8988T (cell line): ENCODE measurements around the gene SMCP.

Source experiments
- DNase-seq: peaks from one replicate; pipeline ENCODE4 v3.0.0; 2011

SMCP gene

DNA sequence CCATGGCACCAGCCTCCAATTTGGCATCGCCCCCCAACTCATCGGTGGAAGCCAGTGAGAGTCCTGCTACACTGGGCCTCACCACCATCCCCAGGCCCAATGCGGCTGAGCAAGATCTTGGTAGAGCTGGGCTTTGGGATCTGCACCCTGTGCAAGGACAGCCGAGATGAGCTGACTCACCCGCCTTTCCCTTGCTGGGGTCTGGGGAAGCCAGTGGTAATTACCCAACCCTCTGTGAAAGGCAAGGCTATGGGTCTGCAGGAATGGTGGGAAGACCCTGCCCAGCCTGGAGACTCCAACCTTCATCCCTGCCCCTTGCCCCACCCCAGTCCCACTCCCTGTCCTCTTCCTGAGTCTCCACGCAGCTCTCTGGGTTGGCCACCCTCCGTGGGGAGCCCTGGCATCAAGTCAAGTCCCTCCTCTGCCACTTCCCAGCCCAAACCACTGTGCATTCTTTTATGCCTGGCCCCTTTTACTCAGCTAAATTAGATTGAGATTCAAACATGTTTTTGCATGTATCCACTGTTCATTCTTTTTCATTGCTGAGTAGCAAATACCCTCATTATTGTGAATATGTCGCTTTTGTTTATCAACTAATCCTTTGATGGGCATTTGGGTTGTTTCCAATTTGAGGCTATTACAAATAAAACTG, 8.8 kb downstream of the SMCP start:
- DNase-seq: no peak

DNA sequence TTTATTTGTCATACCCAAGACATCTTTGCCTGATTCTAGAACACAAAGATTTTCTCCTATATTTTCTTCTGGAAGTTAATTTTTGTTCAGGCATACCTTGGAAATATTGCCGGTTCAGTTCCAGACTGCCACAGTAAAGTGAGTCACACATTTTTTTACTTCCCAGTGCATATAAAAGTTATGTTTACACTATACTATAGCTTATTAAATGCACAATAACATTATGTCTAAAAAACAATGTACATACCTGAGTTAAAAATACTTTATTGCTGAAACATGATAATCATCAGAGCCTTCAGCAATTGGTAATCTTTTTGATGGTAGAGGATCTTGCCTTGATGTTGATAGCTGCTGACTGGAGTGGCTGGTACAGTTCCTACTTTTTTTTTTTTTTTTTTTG, 10.0 kb downstream of the SMCP start:
- DNase-seq: no peak

DNA sequence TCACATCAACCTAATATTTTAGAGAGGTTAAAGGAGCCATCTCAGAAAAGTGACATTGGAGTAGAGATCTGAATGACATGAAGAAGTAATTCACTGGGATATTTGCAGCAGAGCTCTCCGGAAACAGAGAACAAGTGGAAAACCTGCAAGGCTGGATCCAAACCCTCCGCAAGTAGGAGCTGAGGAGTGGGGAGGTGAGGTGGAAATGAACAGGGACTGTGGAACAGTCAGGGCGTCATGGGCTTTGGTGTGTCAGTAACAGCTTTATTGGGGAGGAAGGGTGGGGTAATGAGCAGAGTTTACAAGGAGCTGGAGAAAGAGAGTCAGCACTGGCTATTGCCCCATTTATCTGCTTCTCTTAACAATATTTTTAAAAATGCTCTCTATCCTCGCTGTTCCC, 20.9 kb downstream of the SMCP start:
- no peak for DNase-seq

DNA sequence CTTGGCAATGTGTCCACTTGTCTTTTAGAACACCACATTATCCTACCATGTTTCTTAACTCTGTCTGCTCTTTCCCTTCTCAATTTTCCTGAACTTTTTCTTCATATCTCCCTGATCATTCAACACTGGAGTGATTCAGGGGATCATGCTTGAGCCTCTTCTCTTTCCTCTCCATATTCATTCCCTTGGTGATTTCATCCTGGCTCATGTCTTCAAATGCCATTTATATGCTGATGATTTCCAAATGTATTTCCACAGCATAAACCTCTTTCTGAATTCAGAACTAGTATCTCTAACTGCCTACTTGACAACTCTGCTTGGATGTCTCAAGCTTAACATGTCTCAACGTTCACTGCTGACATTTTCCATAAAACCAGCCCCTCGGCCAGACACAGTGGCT, 21.8 kb downstream of the SMCP start:
- no peak for DNase-seq

DNA sequence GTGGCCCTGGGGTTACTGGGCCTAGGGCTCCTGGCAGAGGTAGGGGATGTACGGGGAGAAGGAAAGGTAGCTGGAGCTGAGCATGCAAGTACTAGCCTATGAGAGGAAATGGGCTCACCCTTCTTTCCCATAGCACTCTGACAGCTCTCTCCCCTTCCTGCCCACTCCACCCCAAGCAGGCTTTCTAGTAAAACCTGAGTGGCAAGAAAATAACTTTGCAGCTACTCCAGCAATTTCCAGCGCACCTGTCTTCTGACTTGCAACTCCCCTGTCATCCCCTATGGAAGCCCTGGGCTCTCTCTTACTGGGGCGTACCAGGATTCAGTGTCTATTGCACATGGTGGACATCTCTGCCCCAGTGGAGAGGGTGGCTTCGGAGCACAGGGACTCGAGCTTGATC, 23.5 kb downstream of the SMCP start:
- no peak for DNase-seq

DNA sequence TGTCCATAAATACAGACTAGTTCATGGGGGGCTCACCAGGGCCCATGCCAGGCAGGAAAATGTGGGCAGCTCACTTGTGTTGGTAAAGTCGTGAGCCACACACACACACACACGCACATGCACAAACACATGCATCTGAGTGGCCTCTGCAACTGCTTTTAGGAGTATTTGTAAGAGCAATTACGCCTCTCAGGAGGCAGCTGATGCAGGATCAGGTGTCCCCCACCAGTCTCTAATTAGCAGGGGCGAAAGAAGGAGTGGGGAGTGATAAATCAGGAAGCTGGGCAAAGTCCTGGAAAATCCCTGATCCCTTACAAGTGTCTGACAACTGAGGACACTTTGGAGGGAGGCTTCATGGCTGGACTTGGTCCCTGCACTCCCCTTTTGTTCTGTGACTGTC, 24.5 kb downstream of the SMCP start:
- DNase-seq: no peak

DNA sequence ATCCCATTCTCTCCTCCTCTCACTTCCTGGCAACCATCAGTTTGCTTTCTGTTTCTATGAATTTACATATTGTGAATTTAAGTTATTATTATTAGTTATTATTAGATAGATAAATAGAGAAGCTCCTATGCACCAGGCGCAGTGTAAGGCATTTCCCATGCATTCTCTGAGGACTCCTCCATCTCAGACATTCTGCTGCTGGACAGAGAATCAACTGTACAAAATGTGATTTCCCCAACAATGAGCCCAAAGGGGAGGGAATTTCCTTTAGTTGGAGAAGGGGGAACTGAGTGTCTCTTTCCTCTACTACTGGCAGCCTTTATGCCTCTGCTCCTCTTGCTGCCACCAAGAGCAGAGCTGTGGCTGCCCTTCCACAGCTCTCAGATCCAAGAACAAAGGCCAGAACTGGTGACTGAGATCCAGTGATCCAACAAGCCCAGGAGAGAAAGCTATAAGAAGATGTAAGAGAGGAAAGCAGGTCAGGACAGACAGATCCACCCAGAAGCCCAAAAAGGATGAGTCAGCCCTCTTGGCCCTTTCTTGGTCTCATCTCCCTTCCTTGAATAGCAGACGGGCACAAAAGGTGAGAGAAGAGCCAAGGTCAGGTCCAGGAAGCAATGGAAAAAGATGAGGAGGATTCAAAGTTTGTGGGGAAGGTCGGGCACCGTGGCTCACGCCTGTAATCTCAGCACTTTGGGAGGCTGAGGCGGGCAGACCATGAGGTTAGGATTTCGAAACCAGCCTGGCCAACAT, 26.7 kb downstream of the SMCP start:
- DNase-seq: no peak

DNA sequence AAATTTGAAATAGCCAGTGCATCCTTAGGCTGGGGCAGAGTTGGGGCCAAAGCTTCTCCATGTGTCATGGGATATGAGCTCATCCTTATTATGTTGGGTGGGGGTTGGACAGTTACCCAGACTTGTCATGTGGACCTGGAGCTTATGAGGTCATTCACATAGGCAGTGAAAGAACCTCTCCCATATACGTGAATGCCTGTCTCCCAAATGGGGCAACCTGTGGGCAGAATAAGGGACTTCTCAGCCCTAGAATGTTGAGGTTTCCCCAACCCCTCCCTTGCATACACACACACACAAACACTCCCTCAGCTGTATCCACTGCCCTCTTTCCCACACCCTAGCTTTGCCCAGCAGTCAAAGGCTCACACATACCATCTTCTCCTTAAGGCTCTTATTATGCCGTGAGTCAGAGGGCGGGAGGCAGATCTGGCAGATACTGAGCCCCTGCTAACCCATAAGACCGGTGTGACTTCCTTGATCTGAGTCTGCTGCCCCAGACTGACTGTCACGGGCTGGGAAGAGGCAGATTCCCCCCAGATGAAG, 28.0 kb downstream of the SMCP start:
- DNase-seq: no peak

DNA sequence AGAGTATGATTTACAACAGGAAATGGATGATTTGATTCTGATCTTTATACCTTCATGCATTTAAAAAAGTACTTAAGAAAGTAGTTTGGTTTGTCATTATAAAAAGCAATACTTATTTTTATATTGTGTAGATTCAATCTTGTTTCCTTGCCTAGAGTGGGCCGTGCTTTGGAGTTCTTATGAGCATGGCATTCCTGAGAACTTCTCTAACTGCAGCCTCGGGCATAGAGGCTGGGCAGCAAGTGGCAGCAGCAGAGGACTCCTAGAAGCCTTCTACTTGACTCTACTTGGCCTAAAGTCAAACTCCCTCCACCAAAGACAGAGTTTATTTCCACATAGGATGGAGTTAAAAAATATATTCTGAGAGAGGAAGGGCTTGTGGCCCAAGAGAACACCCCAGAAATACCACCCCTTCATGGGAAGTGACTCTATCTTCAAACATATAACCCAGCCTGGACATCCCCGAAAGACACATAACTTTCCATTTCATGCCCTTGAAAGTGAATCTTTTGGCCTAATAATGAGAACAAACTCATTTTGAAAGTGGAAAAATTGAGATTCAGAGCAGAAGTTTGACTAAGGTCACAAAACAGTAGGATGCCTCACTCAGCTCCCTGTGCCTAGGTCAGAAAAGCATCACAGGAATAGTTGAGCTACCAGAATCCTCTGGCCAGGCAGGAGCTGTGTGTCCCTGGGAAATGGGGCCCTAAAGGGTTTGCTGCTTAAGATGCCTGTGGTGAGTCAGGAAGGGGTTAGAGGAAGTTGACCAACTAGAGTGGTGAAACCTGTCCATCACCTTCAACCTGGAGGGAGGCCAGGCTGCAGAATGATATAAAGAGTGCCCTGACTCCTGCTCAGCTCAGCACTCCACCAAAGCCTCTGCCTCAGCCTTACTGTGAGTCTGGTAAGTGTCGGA, 29.8 kb downstream of the SMCP start, which contains the start of gene IVL:
TSS of gene IVL (plus strand) at position 861 of the 916 bp plus-strand sequence. CDS start 1,252 bp downstream, outside the sequence.
- no peak for DNase-seq

DNA sequence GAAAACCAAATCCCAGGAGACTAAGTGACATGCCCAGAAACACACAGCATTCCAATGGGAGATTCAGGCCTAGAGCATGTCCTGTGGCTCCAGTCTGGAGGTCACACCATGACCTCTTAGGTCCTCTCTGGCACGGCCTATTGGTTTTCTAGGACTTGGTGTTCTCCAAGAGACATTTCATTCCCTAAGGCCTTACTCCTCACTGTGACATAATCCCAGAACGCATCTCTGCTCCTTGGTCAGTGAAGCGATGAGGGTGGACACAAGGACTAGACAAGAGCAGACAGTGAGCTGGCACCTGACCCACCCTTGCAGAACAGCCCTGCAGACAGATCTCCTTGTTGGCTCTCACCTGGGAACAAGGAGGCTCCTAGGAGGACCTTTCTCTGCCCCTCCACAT, 31.1 kb downstream of the SMCP start:
- no peak for DNase-seq

DNA sequence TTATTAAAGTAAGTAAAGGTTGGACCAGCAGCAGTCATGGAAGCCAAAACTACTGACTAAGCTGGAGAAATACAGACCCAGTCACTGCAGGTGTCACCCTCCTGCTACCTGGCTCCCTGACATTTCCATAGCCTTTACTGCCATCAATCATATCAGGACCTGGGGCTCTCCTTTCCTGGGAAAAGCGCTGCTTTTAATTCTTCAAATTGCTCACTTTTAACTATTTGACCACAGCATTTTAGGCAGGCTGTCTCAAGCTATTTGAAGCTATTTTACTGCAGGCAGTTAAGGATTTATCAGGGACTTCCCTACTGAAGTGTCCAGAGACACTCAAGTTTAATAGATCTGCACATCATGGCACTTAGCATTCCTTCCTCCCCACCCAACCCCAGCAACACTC, 34.3 kb downstream of the SMCP start:
- DNase-seq: no peak

DNA sequence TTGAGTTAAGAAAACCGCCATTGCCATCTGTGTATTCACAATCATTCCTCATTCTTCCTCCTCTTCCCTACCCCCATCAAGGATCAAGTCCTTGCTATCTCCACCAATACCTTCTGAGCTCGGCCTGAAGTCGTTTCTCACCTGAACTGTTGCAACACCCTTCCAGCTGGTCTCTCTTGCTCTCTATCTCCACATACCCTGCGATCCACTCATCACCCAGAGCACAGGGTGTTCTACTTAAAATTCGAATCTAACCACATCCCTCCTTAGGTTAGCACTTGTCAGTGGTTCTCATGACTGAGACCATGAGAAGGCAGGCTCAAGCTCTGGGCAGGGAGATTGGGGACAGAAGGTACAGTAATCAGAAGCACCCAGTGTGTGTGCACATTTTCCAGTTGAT, 34.8 kb downstream of the SMCP start:
- DNase-seq: no peak

DNA sequence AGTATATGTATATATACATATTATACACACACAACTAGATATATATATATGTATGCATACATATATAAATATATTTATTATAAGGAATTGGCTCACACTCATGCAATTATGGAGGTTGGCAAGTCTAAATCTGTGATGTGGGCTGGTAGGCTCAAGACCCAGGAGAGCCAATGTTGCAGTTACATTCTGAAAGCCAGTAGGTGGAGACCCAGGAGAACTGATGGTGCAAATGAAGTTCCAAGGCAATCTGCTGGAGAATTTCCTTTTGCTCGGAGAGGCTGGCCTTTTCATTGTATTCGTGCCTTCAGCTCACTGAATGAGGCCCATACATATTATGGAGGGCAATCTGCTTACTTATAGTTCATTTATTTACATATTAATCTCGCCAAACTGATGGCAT, 39.7 kb downstream of the SMCP start:
- no peak for DNase-seq

DNA sequence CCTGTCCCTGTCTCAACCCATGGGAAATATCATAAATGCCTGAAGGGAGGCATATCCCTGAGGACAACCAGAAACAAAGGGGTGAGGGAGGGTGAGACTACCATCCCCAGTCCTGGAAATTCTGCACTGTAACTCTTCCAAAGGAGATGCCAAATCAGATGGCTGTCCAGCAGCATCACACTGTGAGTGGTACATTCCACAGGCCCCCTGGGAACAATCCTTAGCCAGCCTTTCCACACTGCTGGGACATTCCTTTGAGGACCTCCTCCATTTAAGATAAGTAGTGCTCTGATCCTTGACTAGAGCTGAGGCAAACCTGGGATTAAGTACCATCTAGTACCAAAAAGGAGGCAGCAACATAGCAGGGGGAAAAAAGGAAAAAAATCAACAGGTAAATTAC, 40.9 kb downstream of the SMCP start:
- DNase-seq: no peak

DNA sequence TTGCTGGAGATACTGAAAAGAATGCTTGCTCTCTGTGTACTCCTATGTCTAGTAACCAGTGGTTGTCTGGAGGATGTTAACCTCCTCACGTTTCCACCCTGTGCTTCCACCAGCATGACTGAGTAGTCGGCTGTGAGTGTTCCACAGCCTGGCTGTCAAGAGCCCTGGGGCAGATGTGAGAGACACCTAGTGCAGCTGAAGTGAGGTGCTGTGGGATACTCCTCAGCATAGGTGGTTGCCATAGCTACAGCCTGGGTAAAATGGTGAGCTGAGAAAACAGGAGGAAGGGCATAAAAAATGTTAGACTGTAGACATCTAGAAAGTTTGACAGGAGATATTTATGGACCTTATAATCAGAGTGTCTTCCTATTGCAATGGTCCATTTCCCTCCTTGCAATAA, 46.1 kb downstream of the SMCP start:
- no peak for DNase-seq

DNA sequence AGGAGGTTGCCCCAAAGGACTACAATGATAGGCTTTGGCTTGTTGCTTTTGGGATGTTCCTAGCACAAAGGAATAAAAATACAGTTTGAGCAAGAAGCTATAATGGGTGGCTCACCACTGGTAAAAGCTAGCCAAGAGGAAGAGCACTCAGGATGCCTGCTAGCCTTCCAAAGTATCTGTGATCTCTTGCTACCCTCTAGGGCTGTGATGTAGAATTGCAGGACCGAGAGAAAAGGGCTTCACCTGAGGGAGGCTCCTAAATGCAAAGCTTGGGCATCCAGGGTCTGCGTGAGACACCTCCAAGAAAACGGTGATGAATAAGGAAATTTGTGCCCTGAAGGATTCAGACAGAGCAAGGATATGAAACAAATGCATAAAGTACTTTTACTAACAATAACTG, 48.0 kb downstream of the SMCP start:
- DNase-seq: no peak

DNA sequence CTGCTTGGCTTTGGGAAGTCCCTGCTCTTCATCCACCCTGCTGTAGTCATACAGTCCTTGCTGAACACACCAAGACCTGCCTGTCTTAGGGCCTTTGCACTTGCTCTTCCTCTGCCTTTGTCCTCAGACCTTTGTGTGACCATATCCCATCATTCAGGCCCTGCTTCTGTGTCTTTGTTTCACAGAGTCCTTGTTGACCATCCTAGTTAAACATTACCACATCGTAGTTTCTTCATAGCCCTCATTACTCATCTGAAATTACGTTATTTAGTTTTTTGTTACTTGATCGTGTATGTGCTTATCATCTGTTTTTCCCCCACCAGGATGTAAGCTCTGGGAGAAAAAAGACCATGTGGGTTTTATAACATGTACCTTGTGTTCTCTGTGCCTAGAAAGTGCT, 50.5 kb downstream of the SMCP start:
- DNase-seq: no peak

DNA sequence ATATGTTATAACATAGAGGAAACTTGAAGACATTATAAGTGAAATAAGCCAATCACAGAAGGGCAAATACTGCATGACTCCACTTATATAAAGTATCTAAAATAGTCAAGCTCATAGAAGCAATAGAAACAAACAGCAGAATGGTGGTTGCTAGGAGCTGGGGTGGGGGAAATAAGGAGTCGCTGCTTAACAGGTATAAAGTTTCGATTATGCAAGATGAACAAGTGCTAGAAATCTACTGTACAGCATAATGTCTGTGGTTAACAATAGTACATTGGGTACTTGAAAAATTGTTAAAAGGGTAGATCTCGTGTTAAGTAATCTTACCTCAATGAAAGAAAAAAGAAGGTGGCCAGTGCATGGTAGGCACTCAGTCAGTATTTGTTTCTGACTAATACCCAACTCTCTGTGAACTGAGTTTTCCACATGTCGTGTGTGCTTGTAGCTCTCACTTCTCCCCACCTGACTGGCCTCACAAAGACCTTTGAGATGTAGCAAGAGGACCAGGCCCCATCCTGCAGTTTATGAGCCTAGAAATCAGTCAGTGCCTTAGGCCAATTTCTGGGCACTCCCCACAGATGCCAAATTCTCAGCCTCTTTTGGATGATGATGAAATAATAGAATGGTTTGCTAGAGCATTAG, 54.2 kb downstream of the SMCP start:
- DNase-seq: no peak

DNA sequence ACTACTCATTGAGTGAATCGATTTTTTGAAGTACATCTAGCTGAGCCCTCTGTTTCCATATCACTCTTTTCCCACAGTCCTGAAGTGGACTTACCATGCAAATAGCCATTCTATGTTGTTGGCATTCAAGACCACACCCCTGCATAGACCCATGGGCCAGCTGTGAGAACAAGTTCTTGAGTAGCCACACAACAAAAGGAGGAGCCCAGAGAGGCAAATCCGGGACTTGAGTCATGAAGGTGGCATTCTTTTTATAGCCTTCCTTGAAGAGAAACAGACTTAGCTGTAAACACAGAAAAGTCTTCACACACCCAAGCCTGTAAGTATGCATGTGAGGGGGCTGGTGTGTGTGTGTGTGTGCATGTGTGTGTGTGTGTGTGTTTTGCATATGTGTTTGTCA, 55.1 kb downstream of the SMCP start:
- DNase-seq: no peak
